HG03196 (cell line): ENCODE measurements around the gene SEMA3A.

Experiments
- ATAC-seq: cut with Tn5 transposase; IDR thresholded peaks from one replicate; pipeline ENCODE4 v1.9.1; 2021; ENCODE audit not compliant: unreplicated experiment

The SEMA3A gene

GRCh38 chr7:84113286-84113685, 81.3 kb downstream of the SEMA3A start:
- ATAC-seq = no peak

- no peak for ATAC-seq
These were observed 81.8 kb downstream of the SEMA3A start for GRCh38 chr7:84112771-84113170.

GRCh38 chr7:84111842-84112241, 82.7 kb downstream of the SEMA3A start:
- ATAC-seq = no peak

GRCh38 chr7:84110400-84110799, 84.2 kb downstream of the SEMA3A start:
- ATAC-seq = no peak

- ATAC-seq = no peak
These were observed 85.8 kb downstream of the SEMA3A start for GRCh38 chr7:84108787-84109186.

GRCh38 chr7:84108119-84108518, 86.5 kb downstream of the SEMA3A start:
- no peak for ATAC-seq

GRCh38 chr7:84107259-84107658, 87.3 kb downstream of the SEMA3A start:
- ATAC-seq = no peak

GRCh38 chr7:84106291-84106690, 88.3 kb downstream of the SEMA3A start:
- ATAC-seq = no peak

GRCh38 chr7:84105586-84105985, 89.0 kb downstream of the SEMA3A start:
- no peak for ATAC-seq

GRCh38 chr7:84104826-84105225, 89.8 kb downstream of the SEMA3A start:
- ATAC-seq = no peak

- no peak for ATAC-seq
These were observed 92.4 kb downstream of the SEMA3A start for GRCh38 chr7:84102213-84102612.

GRCh38 chr7:84100866-84101265, 93.7 kb downstream of the SEMA3A start:
- ATAC-seq = no peak

GRCh38 chr7:84095971-84096370, 98.6 kb downstream of the SEMA3A start:
- ATAC-seq = no peak

GRCh38 chr7:84092207-84092606, 102.4 kb downstream of the SEMA3A start:
- ATAC-seq = no peak

GRCh38 chr7:84091318-84091717, 103.3 kb downstream of the SEMA3A start:
- no peak for ATAC-seq

- ATAC-seq = no peak
These were observed 105.8 kb downstream of the SEMA3A start for GRCh38 chr7:84088802-84089201.

- ATAC-seq = no peak
These were observed 108.6 kb downstream of the SEMA3A start for GRCh38 chr7:84085998-84086397.

- no peak for ATAC-seq
These were observed 109.4 kb downstream of the SEMA3A start for GRCh38 chr7:84085147-84085546.

GRCh38 chr7:84083846-84084245, 110.7 kb downstream of the SEMA3A start:
- ATAC-seq = no peak

- ATAC-seq = no peak
These were observed 112.5 kb downstream of the SEMA3A start for GRCh38 chr7:84081973-84082522.

GRCh38 chr7:84077336-84077735, 117.3 kb downstream of the SEMA3A start:
- no peak for ATAC-seq

GRCh38 chr7:84076219-84076618, 118.4 kb downstream of the SEMA3A start:
- ATAC-seq = no peak

GRCh38 chr7:84073186-84073875, 121.3 kb downstream of the SEMA3A start:
- ATAC-seq = no peak
